WERI-Rb-1 (cell line): Measurements from ENCODE around the gene THEMIS2.
"Not testable (repeated sequence)": the region's sequence is repeated elsewhere in the genome, so short reads cannot be mapped to it uniquely, and the experiment has no call there.

ENCODE experiments used
- DNase-seq: peaks from one replicate; pipeline ENCODE4 v3.0.0-alpha.2; 2020
- H3K27ac ChIP-seq: fragments of 250-450 bp; sonication (Bioruptor Pico); 2 replicates; pipeline ENCODE4 v1.5.1; 2020; ENCODE audit warnings: mild to moderate bottlenecking, moderate library complexity
- H3K27me3 ChIP-seq: fragments of 250-450 bp; sonication (Bioruptor Pico); 2 replicates; pipeline ENCODE4 v1.5.1; 2021; ENCODE audit warnings: mild to moderate bottlenecking, low read depth, moderate library complexity; ENCODE audit not compliant: insufficient read depth, severe bottlenecking
- H3K36me3 ChIP-seq: fragments of 250-450 bp; sonication (Bioruptor Pico); 2 replicates; pipeline ENCODE4 v1.5.1; 2020; ENCODE audit warnings: mild to moderate bottlenecking, moderate library complexity
- H3K4me3 ChIP-seq: 2 replicates; pipeline ENCODE4 v1.5.1; 2011; ENCODE audit warnings: low read depth, mild to moderate bottlenecking, control low read depth, low read length
- H3K9me3 ChIP-seq: fragments of 250-450 bp; sonication (Bioruptor Pico); 2 replicates; pipeline ENCODE4 v1.5.1; 2021; ENCODE audit warnings: mild to moderate bottlenecking, moderate library complexity; ENCODE audit not compliant: severe bottlenecking
- TF ChIP-seq, protein P1 (sequence below): IDR thresholded peaks from 2 replicates; pipeline ENCODE4 v1.5.1; 2011; ENCODE audit warnings: low read depth, mild to moderate bottlenecking, control low read depth, inconsistent platforms, low read length

THEMIS2 gene

DNA sequence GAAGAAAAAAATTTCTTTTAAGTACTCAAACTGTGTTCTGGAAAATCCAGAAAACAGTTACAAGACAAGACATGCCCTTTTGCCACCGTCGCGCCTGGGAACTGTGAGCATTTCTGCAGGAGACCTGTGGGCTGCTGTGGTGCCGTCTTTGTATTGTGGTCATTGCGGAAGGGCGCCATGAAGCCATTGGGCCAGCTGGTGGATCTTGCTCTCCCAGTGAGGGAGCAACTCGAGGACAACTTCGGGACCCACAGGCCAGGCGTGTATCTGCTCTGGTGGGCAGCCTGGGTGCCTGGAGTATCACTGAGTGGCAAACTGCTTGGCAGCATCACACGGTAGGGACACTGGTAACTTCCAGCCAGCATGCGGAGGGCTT, 3.8 kb upstream of the THEMIS2 start:
- TF ChIP-seq, protein P1, sequence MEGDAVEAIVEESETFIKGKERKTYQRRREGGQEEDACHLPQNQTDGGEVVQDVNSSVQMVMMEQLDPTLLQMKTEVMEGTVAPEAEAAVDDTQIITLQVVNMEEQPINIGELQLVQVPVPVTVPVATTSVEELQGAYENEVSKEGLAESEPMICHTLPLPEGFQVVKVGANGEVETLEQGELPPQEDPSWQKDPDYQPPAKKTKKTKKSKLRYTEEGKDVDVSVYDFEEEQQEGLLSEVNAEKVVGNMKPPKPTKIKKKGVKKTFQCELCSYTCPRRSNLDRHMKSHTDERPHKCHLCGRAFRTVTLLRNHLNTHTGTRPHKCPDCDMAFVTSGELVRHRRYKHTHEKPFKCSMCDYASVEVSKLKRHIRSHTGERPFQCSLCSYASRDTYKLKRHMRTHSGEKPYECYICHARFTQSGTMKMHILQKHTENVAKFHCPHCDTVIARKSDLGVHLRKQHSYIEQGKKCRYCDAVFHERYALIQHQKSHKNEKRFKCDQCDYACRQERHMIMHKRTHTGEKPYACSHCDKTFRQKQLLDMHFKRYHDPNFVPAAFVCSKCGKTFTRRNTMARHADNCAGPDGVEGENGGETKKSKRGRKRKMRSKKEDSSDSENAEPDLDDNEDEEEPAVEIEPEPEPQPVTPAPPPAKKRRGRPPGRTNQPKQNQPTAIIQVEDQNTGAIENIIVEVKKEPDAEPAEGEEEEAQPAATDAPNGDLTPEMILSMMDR: no peak
- DNase-seq: no peak

DNA sequence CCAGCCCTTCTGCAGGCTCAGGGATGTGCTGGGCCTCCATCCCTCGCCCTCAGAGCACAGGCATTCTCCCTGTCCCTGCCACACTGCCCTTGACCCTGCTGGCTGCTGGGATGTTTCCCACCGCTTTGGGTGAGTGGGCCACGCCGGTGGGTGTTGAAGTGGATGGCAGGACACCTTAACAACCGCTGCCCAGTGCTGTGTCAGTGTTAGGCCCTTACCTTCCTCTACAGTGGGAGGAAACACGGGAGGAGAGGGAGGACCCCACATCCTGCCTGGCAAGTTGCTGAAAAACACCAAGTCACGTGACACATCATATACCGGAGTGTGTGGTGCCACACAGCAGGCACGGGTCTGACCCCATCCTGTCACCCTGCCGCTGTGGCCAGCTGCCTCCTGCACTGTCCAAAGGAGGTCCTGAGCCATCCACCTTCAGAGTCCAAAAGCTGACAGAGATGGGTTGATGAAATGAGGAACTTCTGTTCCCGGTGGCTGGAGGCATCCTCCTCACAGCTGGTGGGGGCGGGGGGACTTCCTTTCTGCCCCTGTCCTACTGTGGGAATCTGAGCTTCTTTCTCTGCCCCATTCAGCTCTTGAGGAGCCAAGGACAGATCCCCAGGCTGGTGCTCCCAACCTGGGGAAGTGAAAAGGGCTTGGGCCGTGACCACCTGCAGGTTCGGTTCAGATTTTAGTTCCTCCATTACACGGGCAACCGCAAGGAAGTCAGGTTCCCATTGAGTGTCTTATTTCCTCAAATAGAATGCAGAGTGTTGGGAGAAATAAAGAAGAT, 3.2 kb upstream of the THEMIS2 start:
- Histone ChIP-seq H3K27me3 (no peaks in the 10 kb centered on the region), H3K4me3 (no peak overlapping the region), H3K36me3 (no peaks in the 10 kb centered on the region), H3K9me3 (no peaks in the 10 kb centered on the region), H3K27ac (no peak overlapping the region)
- DNase-seq: no peak
- TF ChIP-seq, protein P1: no peak

More for the DNA sequence above, 3.8 kb upstream of the THEMIS2 start:
- H3K27me3 ChIP-seq: no peaks in the 10 kb centered on the region
- no peaks in the 10 kb centered on the region for H3K9me3 ChIP-seq
- no peaks in the 10 kb centered on the region for H3K36me3 ChIP-seq
- H3K4me3 ChIP-seq: no peak overlapping the region
- no peak overlapping the region for H3K27ac ChIP-seq

DNA sequence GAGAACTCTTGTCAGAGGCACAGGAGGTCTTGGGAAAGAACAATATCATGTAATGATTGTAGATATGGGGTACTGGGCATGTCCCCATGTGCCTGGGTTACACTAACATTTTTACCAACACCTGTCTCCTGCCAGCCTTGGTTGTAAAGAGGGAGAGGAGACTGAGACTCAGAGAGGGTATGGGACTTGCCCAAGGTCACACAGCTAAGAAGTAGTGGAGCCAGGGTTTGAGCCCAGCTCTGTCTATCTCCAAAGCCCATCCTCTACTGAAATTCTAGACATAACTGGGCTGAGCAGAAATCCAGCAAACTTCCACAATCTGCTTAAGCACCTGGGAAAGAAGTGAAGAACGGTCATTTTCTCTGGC, 2.6 kb upstream of the THEMIS2 start:
- H3K4me3 ChIP-seq: no peak overlapping the region
- H3K27me3 ChIP-seq: no peaks in the 10 kb centered on the region
- no peak for DNase-seq
- no peaks in the 10 kb centered on the region for H3K9me3 ChIP-seq
- H3K36me3 ChIP-seq: no peaks in the 10 kb centered on the region
- no peak overlapping the region for H3K27ac ChIP-seq
- TF ChIP-seq, protein P1: no peak

GRCh38 chr1:27871076-27871475, 1.3 kb upstream of the THEMIS2 start:
- H3K4me3 ChIP-seq, H3K27me3 ChIP-seq, H3K27ac ChIP-seq, H3K9me3 ChIP-seq, DNase-seq, H3K36me3 ChIP-seq: not testable (repeated sequence)

- DNase-seq: no peak
- Histone ChIP-seq H3K9me3 (no peaks in the 10 kb centered on the region), H3K27me3 (no peaks in the 10 kb centered on the region), H3K27ac (no peak overlapping the region), H3K36me3 (no peaks in the 10 kb centered on the region), H3K4me3 (peak overlapping the region; percentile 56)
- TF ChIP-seq, protein P1: no peak
Observed at GRCh38 chr1:27872802-27873551, 633 bp downstream of the THEMIS2 start.

- no peak overlapping the region for H3K4me3 ChIP-seq
- TF ChIP-seq, protein P1: no peak
- no peak overlapping the region for H3K27ac ChIP-seq
- no peaks in the 10 kb centered on the region for H3K36me3 ChIP-seq
- H3K27me3 ChIP-seq: no peaks in the 10 kb centered on the region
- DNase-seq: no peak
- no peaks in the 10 kb centered on the region for H3K9me3 ChIP-seq
Observed at GRCh38 chr1:27873671-27874384, 1.5 kb downstream of the THEMIS2 start.
